GM21786 (cell line): ENCODE data around the gene KCNA2.

Source experiments
- ATAC-seq: cut with Tn5 transposase; IDR thresholded peaks from one replicate; pipeline ENCODE4 v1.9.1; 2021; ENCODE audit not compliant: unreplicated experiment

Gene KCNA2

DNA sequence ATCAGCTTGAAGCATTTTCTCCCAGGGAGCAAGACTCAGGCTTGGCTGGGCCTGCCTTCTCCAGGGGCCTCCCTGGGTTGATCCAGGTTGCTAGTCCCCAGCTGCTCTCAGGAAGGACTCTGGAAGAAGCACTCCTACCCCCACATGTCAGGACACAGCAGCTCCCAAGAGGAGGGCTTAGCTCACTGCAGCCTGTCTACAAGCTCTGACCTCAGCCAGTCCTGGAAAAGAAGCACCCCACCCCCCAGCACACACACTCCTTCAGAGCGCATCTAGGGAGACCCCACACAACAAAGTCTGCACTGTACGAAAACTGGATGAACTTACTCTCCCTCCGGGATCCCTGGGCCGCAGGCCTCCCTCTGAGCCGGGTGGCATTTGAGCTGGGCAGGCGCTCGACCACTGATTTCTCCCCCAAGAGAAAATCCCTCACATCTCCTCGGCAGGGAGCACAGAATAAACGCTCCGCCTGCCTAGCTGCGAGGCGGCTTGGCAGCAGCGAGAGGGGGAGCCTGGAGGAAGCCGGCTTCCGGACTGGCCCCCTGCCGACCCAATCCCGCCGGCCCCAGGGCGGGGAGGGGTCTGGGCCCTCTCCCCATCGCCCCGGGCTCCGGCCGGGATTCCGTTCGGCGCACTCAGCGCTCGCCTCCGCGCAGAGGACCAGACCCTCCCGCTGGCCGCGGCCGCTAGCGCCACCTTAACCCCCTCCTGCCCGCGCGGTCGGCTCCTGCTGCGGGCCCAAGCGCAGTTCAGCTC, at the start of gene KCNA2:
TSS of gene KCNA2 (minus strand) at position 458 of the 756 bp plus-strand sequence. CDS start 1,576 bp downstream, outside the sequence.
- ATAC-seq, result no peak

DNA sequence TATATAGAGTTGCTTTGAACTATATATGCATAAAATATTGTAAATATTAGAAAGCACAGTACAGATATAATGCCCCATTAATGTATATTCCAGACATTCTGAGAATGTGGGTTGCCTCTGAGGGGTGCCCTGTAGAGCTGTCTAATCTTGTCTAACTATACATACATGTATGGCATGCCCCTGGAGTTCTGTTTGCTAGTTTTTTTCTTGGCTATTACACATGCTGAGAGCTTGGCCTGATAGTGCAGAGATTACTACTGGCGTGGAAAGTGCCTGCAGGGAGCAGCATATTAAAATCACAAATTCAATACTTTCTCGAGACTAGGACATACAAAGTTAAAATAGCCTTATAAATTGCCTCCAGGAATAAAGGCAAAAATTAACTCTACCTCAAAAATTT, 44.5 kb upstream of the KCNA2 start:
- ATAC-seq, result no peak

DNA sequence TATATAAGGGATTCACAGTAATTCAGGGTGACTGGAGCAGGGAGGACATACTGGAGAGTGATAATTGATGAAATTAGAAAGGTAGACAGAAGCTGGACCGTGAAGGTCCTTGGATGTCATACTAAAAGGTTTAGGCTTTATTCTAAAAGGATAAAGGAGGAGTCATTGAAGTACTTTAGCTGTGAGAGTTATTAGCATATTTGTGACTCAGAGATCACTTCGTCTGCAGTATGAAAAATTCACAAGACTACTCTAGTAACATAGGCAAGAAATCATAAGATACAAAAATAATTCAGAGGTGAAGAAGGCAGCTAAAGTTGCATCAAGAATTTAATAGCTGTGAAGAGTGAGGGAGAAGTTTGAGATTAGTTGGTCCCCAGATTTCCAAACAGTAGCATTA, 42.3 kb upstream of the KCNA2 start:
- no peak for ATAC-seq

DNA sequence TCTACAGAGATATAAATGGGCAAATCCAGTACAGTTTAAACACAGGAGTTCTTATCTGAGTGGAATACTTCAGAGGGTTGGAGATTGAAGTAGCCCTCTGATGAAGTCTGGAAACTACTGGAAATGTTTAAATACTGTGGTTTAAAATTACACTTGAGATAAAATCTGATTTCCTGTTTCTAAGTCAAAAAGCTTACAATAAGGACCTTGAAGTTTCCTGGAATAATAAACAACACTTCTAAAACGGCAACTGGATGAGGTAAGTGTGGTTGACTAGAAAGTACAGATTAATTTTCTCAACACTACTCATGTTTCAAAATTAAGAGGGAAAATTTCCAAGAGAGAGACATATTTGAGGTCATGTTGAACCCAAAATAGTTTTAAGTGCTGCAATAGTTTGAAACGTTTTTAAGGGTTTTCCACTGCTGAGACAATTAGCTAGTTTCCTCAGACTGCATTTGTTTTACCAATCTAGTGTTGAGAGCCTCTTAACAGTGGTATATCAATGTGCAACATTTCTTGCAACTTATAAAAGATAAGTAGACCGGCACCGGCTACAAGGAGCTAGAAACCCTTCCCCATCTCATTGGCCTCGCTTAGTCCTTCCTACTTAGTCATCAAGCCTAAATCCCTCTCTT, 41.2 kb upstream of the KCNA2 start:
- no peak for ATAC-seq

DNA sequence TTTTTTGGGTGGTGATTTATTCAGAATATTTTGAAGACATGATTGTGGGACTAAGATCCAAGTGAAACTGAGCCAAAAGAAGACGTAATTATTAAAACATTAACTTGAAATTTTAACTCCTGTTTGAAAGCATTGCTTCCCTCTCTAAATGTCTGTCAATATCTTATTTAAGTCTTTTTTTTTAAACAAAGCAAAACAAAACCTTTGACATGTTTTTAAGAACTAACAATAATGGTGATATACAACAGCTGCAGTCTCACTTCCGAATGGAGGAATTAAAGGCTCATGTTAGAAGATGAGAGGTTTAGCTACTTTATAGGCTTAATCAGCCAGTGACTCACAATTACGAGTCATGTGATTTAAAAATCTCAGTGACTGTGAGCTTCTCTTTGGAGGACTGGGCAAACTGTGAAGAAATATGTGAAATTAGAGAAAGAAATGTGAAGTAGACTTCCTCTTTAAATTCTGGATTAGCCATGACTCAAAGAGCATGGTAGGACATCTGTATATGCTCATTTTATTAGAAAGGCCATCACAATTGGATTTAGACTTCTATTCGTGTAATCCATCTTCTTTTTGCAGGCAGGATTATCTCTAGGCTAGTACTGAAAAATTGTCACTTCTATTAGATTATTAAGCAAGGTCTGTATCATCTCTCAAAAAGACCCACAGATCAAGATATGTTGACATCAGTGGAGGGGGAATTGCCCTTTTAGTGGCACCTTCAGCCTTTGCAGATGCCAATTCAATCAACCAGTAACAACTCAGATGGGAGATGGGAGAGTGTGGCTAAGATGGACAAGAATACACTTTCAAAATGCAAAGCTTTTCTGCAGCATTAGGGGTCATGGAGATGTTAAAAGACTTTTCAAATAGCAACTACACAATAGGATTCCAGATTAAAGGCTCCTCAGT, 39.9 kb upstream of the KCNA2 start:
- ATAC-seq, result no peak

DNA sequence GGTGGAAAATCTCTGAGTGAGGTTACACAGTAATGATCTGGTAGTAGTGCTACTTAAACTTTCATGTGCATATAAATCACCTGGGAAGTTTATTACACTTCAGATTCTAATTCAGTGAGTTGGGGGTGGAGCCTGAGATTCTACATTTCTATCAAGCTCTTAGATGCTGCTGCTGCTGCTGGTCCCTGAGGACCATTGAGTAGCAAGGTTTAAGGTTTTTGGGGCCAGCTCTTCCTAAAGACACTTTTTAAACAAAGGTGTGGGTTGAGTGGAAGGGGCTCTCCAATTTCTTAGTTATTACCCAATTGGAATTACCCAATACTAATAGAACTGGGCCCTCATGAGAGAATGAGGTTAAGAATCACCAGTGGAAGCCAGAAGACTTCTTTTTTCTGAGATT, 39.1 kb upstream of the KCNA2 start:
- no peak for ATAC-seq

DNA sequence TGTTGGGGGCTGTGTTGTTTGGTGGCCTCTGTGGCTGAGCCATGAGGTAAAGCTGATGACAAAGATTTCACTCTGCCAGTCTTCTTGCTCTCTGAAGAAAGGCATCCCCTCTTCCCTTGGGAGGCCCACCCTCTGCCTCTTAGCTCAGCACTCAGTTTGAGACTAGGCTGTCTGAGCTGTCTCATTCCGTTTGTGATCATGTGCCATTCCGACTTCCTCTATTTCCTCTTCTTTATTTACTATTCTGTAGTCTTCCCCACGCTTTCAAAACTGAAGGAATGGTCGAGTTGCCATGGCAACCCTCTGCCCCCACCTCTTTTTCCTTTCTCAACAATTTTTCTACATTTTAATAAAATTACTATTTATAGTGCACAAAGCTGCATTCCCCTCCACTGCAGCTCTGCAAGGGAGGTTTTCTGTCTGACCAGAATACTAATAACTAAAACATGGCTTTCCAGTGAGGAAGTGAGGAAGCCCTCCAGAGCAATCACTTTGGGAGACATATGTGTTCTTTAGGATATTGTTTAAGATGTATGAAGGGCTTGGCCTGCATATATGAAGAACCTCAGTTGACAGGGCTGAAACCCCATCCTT, 37.8 kb upstream of the KCNA2 start:
- ATAC-seq, result no peak

DNA sequence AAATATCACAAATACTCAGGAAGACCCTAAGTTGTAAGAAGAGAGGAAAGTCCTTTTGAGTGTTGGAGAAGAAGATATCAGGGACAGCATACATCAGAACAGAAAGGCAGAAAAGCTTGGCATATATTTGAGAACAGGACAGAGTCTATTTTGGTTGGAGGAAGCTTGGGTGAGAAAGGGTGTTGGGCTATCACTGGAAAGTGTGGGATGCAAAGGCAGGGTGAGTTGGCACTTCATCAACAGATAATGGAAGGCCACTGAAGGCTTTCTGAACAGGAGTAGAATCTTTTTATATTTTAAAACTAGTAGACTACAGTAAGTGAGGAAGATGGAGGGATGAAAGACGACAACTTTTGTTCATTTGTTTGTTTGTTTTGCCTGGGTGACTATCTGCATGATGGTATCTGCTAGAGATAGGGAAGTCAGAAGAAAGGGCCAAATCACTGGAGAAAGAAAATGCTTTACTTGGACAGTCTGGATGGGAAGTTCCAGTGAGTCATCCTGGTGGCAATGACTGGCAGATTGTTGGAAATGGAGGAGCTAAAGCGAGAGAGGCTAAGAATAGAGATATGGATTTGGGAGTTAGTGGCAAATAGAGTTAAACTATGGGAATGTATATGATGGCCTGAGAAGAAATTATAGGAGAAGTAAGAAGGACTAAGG, 33.7 kb upstream of the KCNA2 start:
- ATAC-seq, result no peak

DNA sequence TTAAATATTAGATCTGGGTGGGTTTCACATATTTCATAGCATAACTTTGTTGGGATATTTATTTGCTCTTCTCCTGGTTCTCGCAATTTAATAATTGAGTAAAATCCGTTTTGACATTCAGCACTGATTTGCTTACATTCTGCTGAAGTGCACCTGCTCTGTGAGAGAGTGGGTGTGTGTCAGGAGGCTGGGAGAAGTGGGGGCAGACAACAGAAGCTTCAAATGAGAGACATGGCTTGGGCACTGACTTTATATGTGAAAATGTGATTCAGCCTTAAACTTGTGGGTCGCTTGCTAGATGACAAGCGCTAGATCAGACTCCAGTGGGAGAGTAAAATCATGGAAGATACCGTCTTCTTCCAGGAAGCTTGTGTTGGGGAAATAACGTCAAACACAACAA, 32.4 kb upstream of the KCNA2 start:
- no peak for ATAC-seq

DNA sequence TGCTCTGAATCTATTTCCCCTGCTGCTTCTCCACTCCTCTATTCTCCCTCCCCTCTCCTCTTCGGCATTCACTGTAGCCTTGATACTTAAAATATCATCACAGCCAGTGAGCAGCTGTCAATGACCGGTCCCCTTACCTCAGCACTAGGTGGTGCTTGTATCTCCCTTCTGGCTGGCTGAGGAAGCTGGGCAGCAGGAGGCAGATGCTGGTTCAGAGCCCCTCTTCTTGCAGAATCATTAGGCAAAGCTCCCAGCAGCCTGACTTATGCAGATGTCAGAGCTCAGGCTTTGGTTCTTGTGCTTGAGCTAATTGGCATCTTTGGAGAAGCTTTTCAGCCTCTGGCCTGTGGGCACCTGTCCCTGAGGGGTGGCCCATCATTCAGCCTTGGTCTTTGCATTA, 31.9 kb upstream of the KCNA2 start:
- ATAC-seq, result no peak

DNA sequence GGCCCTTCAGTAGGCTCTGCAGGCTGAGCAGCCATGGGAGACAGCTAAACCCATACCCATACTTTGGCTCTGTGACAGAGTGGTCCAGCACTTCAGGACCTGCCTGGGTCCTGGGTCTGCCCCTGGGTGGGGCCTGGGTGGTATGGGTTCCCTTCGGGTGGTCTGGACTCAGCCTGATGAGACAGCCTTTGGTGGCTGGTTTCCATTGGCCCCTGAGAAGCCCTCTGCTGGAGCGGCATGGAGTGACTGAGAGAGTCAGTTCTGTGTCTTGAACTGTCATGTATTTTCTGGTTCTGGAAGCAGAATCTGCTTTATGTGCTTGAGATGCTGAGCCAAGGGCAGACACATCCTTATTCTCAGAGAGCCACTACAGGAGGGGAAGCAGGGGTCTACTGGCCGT, 31.3 kb upstream of the KCNA2 start:
- no peak for ATAC-seq

DNA sequence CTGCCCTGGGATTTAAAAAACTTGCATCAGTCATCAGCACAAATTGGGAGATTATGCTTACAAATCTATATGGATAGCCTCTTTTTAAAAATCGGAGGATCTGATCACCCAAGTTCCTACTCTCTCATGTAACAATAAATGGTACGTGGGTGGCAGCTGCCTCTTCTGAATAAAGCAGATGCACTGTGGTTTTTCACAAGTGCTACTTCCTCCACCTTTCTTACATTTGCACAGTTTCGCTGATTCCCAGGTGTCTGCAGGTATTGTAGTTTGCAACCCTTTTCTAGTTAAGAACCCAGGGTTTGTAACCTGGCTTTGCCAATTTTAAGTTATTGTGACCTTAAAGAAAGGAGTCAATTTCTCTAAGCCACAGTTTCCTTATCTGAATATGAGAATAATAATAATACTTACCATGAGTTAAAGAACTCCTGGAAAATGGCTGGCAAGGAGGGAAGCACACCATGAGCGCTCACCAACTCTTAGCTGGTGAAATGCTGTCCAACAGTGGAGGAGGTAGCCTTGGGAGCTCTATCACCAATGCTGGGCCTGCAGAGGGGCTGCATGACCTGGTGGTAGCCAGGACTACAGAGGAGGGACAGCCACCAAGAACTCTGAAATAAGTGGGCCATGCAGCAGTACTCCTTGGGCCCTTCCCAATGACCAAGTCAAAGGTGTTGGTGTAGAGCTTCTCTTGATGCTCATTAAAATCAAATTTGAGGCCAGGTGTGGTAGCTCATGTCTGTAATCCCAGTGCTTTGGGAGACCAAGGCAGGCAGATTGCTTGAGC, 30.2 kb upstream of the KCNA2 start:
- ATAC-seq, result no peak

DNA sequence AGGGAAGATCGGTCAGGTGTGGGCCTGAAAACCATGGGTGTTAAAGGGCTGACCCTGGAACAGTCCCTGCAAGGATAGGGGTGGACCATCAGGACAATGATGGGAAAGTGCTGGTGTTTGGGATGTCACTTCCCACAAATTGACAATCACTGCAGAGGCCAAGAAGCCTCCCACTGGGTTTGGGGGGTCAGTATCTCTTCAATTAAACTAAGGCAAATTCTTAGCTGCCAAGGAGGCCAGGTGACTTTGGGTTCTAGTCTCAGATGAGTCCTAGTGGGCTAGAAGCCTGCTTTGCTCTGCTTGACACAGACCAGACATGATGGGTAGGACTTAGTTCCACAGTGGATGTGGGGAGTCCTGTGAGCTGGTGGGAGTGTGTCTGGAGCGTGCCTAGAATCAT, 29.3 kb upstream of the KCNA2 start:
- ATAC-seq, result no peak

DNA sequence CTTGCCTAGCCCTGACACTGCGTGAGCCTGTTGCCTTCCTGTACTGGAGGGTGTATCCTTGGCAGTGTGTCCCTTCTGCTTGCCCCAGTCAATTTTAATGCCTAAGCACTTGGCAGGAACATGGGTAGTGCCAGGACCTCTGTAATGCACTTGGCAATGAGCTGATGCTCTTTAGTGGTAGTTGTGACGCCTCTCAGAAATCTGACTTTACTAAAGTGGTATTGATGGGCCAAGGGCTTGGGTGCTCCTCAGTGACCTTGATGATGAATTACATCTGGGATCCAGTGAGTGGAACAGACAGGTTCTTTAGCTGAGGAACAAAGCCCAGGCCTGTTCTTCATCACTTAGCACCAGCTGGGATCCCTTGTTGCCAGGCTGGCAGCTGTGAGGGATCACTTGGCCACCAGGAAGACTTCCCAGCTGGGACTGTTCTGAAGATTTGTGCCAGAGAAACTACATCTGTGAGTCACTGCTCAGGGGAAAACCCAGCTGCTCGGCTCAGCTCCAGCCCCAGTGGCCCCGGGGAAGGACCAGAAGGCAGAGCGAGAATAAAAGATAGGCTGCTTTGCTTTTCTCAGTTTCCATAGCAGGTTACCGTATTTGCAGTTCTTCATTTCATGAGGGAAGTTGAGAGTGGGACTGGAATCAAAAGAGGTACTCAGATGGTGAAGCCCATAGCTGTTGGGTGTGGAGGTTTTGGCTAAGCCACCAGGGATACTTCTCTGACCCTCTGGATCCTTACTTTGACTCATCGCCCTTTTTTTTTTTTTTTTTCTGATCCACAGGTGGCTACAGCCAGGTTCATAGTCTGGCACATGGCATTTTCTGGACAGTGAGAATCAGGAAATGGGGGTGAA, 28.5 kb upstream of the KCNA2 start:
- ATAC-seq, result peak; percentile 68

DNA sequence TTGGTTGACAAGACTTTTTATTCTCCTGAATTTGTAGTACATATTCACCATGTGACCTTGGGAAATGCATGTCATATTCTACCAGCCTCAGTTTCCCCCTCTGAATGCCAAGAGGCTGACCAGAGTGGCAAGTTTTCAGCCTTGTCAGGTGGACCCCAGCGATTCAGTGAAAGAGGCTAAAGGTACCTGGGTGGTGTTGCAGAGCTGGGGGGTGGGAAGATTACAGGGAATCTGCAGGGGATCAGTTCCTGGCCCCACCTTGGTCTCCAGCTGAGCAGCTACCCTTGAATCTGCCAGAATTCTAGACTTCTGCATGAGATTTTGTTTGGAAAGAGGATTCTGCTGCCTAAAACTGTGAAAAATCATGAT, 27.9 kb upstream of the KCNA2 start:
- no peak for ATAC-seq

DNA sequence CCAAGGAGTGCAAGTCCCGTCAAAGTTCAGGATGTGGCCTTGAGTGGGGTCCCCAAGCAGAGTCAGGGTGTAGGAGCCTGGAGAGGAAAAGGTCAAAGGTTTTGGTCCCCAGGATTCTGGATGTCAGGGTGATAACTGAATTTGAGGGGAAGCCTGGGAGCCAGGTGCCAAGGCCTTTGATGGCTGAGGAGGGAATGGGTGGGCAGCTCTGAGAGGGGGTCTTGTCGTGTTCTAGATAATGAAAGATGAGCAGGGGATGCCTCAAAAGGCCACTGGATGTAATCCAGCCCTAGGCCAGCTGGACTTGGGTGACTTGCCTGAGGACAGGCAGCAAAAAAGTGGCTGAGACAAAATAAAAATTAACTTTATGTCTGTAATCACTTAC, 27.5 kb upstream of the KCNA2 start:
- ATAC-seq, result no peak

DNA sequence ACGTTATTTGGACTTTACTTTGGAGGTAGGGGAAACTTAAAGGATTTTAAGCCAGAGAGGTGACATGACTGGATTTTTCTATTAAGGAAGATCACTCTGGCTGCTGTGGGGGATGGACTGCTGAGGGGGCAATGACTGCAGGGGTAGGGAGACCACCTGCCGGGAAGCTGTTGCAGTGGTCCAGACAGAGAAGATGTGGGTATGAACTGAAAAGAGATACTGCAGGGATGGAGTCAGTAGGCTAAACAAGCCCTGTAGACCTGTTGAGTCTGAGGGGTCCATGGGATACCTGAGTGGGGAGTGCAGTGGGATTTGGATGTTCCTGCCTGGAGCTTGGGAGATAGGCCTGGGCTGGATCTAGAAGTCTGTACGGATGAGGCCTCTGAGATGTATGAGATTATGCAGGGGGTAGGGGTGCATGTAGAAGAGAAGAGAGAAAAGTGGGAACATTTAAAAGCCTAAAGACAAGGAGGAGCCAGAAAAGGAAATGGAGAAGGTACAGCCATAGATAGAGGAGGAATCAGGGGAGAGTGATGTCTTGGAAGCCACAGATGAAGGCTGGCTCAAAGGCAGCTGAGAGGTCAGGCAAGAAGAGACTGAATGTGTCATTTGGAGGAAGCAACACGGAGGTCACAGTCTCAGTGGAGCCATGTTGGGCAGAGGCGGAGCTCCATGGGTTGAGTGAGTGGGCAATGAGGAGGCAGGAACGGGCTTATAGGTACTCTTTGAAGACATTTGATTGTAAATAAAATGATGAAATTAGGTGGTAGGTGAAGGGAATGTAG, 25.9 kb upstream of the KCNA2 start:
- no peak for ATAC-seq

DNA sequence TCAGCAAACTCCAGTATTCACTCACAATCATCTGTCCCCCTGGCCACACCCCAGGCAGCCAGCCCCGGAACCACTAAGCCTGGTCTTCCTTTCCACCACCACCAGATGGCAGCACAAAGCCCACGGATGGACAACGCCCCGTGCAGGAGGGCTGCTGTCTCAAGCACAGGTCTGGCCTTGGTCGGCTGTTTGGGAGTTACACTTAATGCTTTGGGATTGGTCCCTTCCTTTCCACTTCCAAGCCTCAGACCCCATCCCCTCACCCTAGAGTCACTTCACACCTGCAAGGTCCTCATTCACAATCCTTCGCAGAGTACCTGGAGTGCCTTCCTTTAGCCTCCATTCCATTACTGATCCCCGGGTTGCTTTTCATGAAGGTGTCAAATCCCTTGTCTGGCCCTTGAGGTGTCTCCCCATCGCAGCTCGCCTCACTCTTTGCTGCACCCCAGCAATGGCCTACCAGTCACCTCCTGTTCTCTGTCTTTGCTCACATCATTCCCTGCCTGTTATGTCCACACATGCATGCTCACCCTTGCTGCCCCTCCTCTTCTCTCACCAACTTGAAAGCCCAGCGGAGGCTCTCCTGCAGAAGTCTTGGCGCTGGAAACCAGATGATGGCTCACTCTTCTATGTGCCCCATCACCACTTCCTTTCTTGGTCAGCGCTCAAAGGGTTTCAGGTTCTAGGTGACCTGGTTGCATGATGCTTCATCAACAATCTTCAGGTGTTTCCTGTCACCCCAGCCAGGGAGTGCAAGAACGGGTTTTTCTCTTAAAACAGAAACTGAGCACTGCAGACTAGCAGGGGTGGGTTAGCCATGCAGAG, 24.9 kb upstream of the KCNA2 start:
- ATAC-seq, result peak; percentile 55
